DOHH2 (cell line): ENCODE data around the gene ARID5A.

Experiments
- H3F3A ChIP-seq: fragments of 200-600 bp; sonication (generic), shearing (Covaris generic); 2 replicates; pipeline ENCODE4 v1.6.0; 2016; ENCODE audit warnings: antibody characterized with exemption, mild to moderate bottlenecking; ENCODE audit not compliant: control insufficient read depth, insufficient read depth
- H3K27ac ChIP-seq: fragments of 200-600 bp; sonication (generic); 2 replicates; pipeline ENCODE4 v1.5.1; 2014; ENCODE audit warnings: low read depth, mild to moderate bottlenecking, low read length, moderate library complexity
- H3K27me3 ChIP-seq: fragments of 200-600 bp; sonication (generic); 2 replicates; pipeline ENCODE4 v1.6.1; 2014; ENCODE audit warnings: mild to moderate bottlenecking, low read length, mixed read lengths; ENCODE audit not compliant: control insufficient read depth
- H3K36me3 ChIP-seq: fragments of 200-600 bp; sonication (generic); 2 replicates; pipeline ENCODE4 v1.6.1; 2014; ENCODE audit warnings: mild to moderate bottlenecking, low read length, moderate library complexity, mixed read lengths; ENCODE audit not compliant: control insufficient read depth
- H3K4me1 ChIP-seq: fragments of 200-600 bp; sonication (generic); 2 replicates; pipeline ENCODE4 v1.6.1; 2014; ENCODE audit warnings: mild to moderate bottlenecking, low read length, mixed read lengths; ENCODE audit not compliant: control insufficient read depth
- H3K4me2 ChIP-seq: fragments of 200-600 bp; sonication (generic); 2 replicates; pipeline ENCODE4 v1.6.0; 2014; ENCODE audit warnings: mild to moderate bottlenecking, low read length, moderate library complexity
- H3K4me3 ChIP-seq: fragments of 200-600 bp; sonication (generic); 2 replicates; pipeline ENCODE4 v1.5.1; 2014; ENCODE audit warnings: mild to moderate bottlenecking, low read length, mixed read lengths
- H3K79me2 ChIP-seq: fragments of 200-600 bp; sonication (generic); 2 replicates; pipeline ENCODE4 v1.6.1; 2014; ENCODE audit warnings: mild to moderate bottlenecking, low read length, mixed read lengths; ENCODE audit not compliant: control insufficient read depth
- H3K9me2 ChIP-seq: fragments of 200-600 bp; sonication (generic); replicated peaks from 2 replicates; pipeline ENCODE4 v1.6.1; 2014; ENCODE audit warnings: mild to moderate bottlenecking, low read length, mixed read lengths; ENCODE audit not compliant: control insufficient read depth
- H3K9me3 ChIP-seq: fragments of 200-600 bp; sonication (generic); 2 replicates; pipeline ENCODE4 v1.6.1; 2014; ENCODE audit warnings: antibody characterized with exemption, low read length, mixed read lengths; ENCODE audit not compliant: control insufficient read depth, insufficient read depth
- H4K20me1 ChIP-seq: fragments of 200-600 bp; sonication (generic); 2 replicates; pipeline ENCODE4 v1.6.0; 2014; ENCODE audit warnings: low read depth, mild to moderate bottlenecking, antibody characterized with exemption, low read length, moderate library complexity; ENCODE audit not compliant: control insufficient read depth, insufficient read depth
- EZH2phosphoT487 ChIP-seq: fragments of 200-600 bp; sonication (generic); IDR thresholded peaks from 2 replicates; pipeline ENCODE4 v1.6.1; 2017; ENCODE audit warnings: borderline replicate concordance, mild to moderate bottlenecking, antibody characterized with exemption, low read length, moderate library complexity, mixed read lengths
- TF ChIP-seq, protein P1 (sequence below): fragments of 200-600 bp; sonication (generic); IDR thresholded peaks from one replicate; pipeline ENCODE4 v1.5.1; 2014; ENCODE audit warnings: antibody characterized with exemption, mild to moderate bottlenecking, low read depth, low read length; ENCODE audit not compliant: poor library complexity, severe bottlenecking

The ARID5A gene

DNA sequence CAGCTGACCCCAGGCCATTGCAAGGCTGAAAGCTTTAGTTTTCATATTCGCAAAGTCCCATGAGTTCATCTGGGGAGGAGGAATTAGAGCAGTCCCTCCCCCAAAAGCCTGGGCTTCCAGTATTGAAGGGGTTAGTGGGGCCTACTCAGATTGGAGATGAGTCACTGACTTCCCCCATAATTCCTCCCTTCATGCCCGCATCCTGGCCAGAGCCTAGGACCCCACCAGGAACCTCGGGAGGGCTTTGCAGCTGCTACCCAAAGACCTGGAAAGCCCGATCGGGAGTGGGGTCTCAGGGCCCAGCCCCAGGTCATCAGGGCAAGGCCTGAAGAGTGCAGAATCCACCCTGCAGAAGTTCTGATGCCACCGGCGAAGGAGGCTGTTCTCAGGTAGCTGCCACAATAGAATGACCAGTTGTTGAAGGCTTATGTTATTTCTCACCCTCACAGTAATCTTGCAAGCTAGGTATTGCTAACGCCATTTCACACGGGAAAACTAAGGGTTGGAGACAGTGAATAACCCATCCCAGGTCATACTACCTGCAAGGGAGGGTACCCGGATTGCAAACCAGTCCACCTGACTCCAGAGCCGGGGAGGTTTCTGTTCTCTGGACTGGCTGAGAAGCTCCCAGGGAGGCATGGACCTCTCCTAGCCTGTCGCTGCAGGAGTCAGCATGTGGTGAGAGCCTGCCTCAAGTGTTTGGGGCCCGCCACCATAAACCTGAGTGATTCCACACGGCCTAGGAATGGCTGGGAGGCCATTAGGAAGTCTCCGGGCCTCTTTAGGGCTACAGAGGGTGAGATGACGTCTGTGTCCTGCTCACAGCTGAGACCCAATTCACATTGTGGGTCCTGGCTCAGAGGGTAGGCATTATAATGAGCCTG is 5.8 kb upstream of the ARID5A start:
- Histone ChIP-seq H3F3A (no peaks in the 10 kb centered on the region), H3K27me3 (peaks cover 93% of the 10 kb centered on the region), H3K9me3 (no peaks in the 10 kb centered on the region), H3K79me2 (no peaks in the 10 kb centered on the region), H3K9me2 (no peaks in the 10 kb centered on the region), H3K4me2 (no peak overlapping the region), H3K36me3 (no peaks in the 10 kb centered on the region), H3K4me1 (peaks cover 5% of the 10 kb centered on the region; the same call in 1 of the 2 replicates), H3K27ac (no peak overlapping the region), H3K4me3 (no peak overlapping the region), H4K20me1 (no peaks in the 10 kb centered on the region)
- no peak for TF ChIP-seq EZH2phosphoT487
- TF ChIP-seq, protein P1, sequence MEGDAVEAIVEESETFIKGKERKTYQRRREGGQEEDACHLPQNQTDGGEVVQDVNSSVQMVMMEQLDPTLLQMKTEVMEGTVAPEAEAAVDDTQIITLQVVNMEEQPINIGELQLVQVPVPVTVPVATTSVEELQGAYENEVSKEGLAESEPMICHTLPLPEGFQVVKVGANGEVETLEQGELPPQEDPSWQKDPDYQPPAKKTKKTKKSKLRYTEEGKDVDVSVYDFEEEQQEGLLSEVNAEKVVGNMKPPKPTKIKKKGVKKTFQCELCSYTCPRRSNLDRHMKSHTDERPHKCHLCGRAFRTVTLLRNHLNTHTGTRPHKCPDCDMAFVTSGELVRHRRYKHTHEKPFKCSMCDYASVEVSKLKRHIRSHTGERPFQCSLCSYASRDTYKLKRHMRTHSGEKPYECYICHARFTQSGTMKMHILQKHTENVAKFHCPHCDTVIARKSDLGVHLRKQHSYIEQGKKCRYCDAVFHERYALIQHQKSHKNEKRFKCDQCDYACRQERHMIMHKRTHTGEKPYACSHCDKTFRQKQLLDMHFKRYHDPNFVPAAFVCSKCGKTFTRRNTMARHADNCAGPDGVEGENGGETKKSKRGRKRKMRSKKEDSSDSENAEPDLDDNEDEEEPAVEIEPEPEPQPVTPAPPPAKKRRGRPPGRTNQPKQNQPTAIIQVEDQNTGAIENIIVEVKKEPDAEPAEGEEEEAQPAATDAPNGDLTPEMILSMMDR: no peak

DNA sequence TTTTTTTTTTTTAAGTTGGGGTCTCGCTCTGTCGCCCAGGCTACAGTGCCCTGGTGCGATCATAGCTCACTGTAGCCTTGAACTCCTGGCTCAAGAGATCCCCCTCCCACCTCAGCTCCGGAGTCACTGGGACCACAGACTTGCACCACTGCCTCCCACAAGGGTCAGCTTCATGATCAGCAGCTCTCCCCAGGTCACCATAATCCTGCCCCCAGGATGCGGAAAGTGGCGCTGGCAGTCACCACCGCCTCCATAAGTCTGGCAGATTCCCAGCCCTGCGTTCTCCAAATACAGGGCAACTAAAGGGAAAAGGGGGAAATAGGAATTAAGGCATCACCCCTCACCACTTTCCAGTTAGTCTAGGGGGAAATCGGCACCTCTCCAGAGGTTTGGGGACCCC is 5.2 kb upstream of the ARID5A start:
- Histone ChIP-seq H3K9me2 (no peaks in the 10 kb centered on the region), H3F3A (no peaks in the 10 kb centered on the region), H3K4me2 (no peak overlapping the region), H3K4me1 (peaks cover 5% of the 10 kb centered on the region; the same call in 1 of the 2 replicates), H3K79me2 (no peaks in the 10 kb centered on the region), H4K20me1 (no peaks in the 10 kb centered on the region), H3K36me3 (no peaks in the 10 kb centered on the region), H3K27ac (no peak overlapping the region), H3K4me3 (no peak overlapping the region), H3K9me3 (no peaks in the 10 kb centered on the region), H3K27me3 (peaks cover 86% of the 10 kb centered on the region)
- TF ChIP-seq, protein P1: no peak
- TF ChIP-seq EZH2phosphoT487: no peak

DNA sequence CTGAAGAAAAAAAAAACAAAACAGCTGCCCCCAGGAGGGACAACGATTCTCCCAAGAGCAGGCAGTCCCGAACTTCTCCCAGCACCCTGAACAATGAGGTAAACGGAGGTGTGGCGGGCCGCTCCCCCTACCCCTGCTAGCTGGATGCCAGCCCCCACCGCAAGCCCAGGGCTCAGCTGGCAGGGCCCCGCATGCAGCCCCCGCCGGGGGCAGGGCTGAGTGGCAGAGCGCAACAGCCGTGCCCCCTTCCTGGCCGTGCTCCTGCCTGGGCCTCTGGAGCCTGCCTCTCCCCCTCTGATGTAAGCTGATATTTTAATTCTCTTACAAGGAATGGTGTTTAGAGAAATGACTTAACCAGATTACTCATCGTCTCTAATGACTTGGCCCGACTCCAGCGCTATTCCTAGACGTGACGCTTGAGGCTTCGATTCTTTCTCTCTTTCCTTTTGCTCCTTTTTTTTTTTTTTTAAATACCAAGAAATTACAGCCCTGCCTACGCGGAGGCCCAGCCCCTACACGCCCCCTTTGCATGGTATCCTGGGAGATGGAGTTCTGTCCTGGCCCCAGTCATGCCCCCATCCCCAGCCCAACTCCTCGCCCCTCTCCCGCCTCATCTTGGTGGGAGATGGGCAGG is 4.6 kb upstream of the ARID5A start:
- no peaks in the 10 kb centered on the region for H3K36me3 ChIP-seq
- no peaks in the 10 kb centered on the region for H3K79me2 ChIP-seq
- H3K4me3 ChIP-seq: no peak overlapping the region
- TF ChIP-seq EZH2phosphoT487: no peak
- TF ChIP-seq, protein P1: no peak
- H3K9me2 ChIP-seq: no peaks in the 10 kb centered on the region
- no peak overlapping the region for H3K4me2 ChIP-seq
- H3K27me3 ChIP-seq: peaks cover 80% of the 10 kb centered on the region
- peaks cover 5% of the 10 kb centered on the region; the same call in 1 of the 2 replicates for H3K4me1 ChIP-seq
- H3K9me3 ChIP-seq: no peaks in the 10 kb centered on the region
- H3F3A ChIP-seq: no peaks in the 10 kb centered on the region
- no peaks in the 10 kb centered on the region for H4K20me1 ChIP-seq
- H3K27ac ChIP-seq: no peak overlapping the region
